ENCODE measurements around the gene PIWIL1. TPM values are rescaled to one million over a fixed set of nuclear protein-coding genes. Genes with fewer than 3 reads are reported as not detected.

PIWIL1 gene
- total and polyA plus RNA-seq, 2 donors from 2014 or later = 0.15 to 0.31 TPM

DNA sequence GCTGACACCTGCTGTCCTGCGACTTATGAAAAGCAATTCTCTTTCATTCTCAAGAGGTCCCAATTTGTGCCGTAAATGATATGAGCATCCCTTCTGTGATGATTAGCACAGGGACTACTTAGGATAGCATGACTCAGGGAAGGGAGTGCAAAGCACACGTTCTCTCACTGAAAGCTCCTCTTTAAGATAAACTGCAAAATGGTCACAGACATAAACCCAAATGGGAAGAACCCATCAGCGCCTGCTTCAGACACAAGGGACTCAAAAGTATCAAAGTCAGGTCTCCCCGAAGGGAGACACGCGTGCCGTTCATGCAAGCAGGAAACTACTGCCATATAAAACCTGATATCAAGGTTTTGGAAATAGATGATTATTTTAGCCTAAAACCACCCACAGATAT is 33.9 kb upstream of the PIWIL1 start:
- intact Hi-C loops (cut with DNase I) = loop anchor here (10.0 kb wide), 1 partner anchor 249 kb away; no protein-coding TSS in a partner anchor
- Histone ChIP-seq H3K4me3 (ENCODE audit: low read length in 3 of 3) (no peak overlapping the region), H3K9me3 (ENCODE audit: control insufficient read depth in 2 of 3, insufficient read depth in 1 of 3, low read length in 3 of 3) (peaks cover 0 to 4% (median 0%) of the 10 kb centered on the region in 3 donors), H3K36me3 (ENCODE audit: control insufficient read depth in 2 of 3, insufficient read depth in 3 of 3, low read length in 3 of 3) (no peaks in the 10 kb centered on the region), H3K9ac (ENCODE audit: low read length in 3 of 3) (no peak overlapping the region), H3K4me1 (ENCODE audit: control insufficient read depth in 2 of 3, insufficient read depth in 2 of 3, low read depth in 1 of 3, low read length in 3 of 3) (peaks cover 0 to 4% (median 0%) of the 10 kb centered on the region in 3 donors), H3K27me3 (ENCODE audit: control insufficient read depth, insufficient read depth, low read length) (no peaks in the 10 kb centered on the region), H3K27ac (ENCODE audit: low read depth in 2 of 2, low read length in 2 of 2) (no peak overlapping the region)
- FAIRE-seq (no peak), DNase-seq (no peak)
- TF ChIP-seq, protein P1, sequence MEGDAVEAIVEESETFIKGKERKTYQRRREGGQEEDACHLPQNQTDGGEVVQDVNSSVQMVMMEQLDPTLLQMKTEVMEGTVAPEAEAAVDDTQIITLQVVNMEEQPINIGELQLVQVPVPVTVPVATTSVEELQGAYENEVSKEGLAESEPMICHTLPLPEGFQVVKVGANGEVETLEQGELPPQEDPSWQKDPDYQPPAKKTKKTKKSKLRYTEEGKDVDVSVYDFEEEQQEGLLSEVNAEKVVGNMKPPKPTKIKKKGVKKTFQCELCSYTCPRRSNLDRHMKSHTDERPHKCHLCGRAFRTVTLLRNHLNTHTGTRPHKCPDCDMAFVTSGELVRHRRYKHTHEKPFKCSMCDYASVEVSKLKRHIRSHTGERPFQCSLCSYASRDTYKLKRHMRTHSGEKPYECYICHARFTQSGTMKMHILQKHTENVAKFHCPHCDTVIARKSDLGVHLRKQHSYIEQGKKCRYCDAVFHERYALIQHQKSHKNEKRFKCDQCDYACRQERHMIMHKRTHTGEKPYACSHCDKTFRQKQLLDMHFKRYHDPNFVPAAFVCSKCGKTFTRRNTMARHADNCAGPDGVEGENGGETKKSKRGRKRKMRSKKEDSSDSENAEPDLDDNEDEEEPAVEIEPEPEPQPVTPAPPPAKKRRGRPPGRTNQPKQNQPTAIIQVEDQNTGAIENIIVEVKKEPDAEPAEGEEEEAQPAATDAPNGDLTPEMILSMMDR (IDR thresholded peaks at IDR 0.05; ENCODE audit: borderline replicate concordance, extremely low read depth, insufficient read depth) = no peak

DNA sequence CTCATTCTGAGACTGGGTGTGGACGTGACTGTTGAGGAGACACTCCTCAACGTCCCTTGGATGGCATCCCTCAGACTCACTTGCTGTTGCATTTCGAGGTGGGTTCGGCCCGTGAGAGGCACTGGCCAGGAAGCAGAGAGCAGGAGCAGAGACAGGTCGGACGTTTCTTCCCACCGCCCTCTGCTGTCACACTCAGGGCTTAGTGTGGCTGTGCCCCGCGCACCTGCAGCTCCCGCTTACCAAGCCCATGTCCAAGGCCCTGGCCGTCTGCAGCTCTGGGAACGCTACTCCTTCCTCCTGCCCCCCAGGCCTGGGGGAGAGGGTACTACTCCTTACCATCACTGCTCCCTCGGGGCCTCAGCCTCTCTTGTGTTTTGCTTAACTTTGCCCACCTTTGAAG is 29.8 kb upstream of the PIWIL1 start:
- FAIRE-seq (no peak), DNase-seq (no peak)
- Histone ChIP-seq H3K27ac (ENCODE audit: low read depth in 2 of 2, low read length in 2 of 2) (no peak overlapping the region), H3K4me3 (ENCODE audit: low read length in 3 of 3) (no peak overlapping the region), H3K36me3 (ENCODE audit: control insufficient read depth in 2 of 3, insufficient read depth in 3 of 3, low read length in 3 of 3) (no peaks in the 10 kb centered on the region), H3K4me1 (ENCODE audit: control insufficient read depth in 2 of 3, insufficient read depth in 2 of 3, low read depth in 1 of 3, low read length in 3 of 3) (no peaks in the 10 kb centered on the region), H3K9me3 (ENCODE audit: control insufficient read depth in 2 of 3, insufficient read depth in 1 of 3, low read length in 3 of 3) (no peaks in the 10 kb centered on the region), H3K27me3 (ENCODE audit: control insufficient read depth, insufficient read depth, low read length) (no peaks in the 10 kb centered on the region), H3K9ac (ENCODE audit: low read length in 3 of 3) (no peak overlapping the region)
- intact Hi-C loops (cut with DNase I) = loop anchor here (10.0 kb wide), 1 partner anchor 253 kb away; no protein-coding TSS in a partner anchor
- TF ChIP-seq, protein P1 (IDR thresholded peaks at IDR 0.05; ENCODE audit: borderline replicate concordance, extremely low read depth, insufficient read depth) = no peak

DNA sequence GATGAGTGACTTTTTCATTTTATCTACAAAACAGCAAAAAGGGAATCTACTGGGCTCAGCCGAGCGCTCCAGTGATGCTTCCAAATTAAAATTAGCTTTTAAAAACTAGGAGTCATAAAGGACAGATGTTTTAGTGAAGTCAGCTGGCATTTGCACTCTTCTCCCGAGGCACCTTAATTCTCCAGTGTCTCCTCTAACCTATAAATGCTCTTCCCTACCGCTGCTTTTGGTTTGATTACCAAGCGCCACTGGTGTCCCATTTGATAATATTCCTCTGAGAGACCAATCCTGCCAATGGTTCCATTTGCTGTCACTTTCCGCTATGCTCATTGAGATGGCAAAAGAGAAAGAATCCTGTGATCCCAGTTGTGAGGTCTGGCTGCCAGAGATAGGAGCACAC is 29.3 kb upstream of the PIWIL1 start:
- Histone ChIP-seq H3K27me3 (ENCODE audit: control insufficient read depth, insufficient read depth, low read length) (no peaks in the 10 kb centered on the region), H3K9me3 (ENCODE audit: control insufficient read depth in 2 of 3, insufficient read depth in 1 of 3, low read length in 3 of 3) (no peaks in the 10 kb centered on the region), H3K36me3 (ENCODE audit: control insufficient read depth in 2 of 3, insufficient read depth in 3 of 3, low read length in 3 of 3) (no peaks in the 10 kb centered on the region), H3K9ac (ENCODE audit: low read length in 3 of 3) (no peak overlapping the region), H3K27ac (ENCODE audit: low read depth in 2 of 2, low read length in 2 of 2) (no peak overlapping the region), H3K4me1 (ENCODE audit: control insufficient read depth in 2 of 3, insufficient read depth in 2 of 3, low read depth in 1 of 3, low read length in 3 of 3) (no peaks in the 10 kb centered on the region), H3K4me3 (ENCODE audit: low read length in 3 of 3) (no peak overlapping the region)
- FAIRE-seq (no peak), DNase-seq (no peak)
- TF ChIP-seq, protein P1 (IDR thresholded peaks at IDR 0.05; ENCODE audit: borderline replicate concordance, extremely low read depth, insufficient read depth) = no peak
- intact Hi-C loops (cut with DNase I) = loop anchor here (10.0 kb wide), 1 partner anchor 254 kb away; no protein-coding TSS in a partner anchor

DNA sequence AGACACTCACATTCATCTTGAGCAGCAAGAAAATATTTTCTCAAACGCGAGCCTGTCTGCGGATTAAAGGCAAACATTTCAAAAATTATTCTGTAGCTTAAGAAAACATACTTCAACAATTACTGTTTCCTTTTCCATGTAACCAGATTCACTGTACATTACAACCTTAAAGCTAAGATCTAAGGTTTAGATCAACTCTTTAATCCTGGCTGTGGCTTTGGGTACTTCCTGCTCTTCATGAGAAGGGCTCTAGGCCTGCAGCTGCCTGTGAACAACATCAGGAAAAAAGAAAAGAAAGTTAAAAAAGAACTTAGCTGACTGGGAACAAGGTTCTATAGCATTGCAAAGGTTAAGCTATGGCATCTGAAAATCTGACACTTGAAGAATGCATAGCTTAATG is 21.4 kb upstream of the PIWIL1 start:
- Histone ChIP-seq H3K27me3 (ENCODE audit: control insufficient read depth, insufficient read depth, low read length) (no peaks in the 10 kb centered on the region), H3K9ac (ENCODE audit: low read length in 3 of 3) (no peak overlapping the region), H3K27ac (ENCODE audit: low read depth in 2 of 2, low read length in 2 of 2) (no peak overlapping the region), H3K9me3 (ENCODE audit: control insufficient read depth in 2 of 3, insufficient read depth in 1 of 3, low read length in 3 of 3) (no peaks in the 10 kb centered on the region), H3K4me3 (ENCODE audit: low read length in 3 of 3) (no peak overlapping the region), H3K36me3 (ENCODE audit: control insufficient read depth in 2 of 3, insufficient read depth in 3 of 3, low read length in 3 of 3) (no peaks in the 10 kb centered on the region), H3K4me1 (ENCODE audit: control insufficient read depth in 2 of 3, insufficient read depth in 2 of 3, low read depth in 1 of 3, low read length in 3 of 3) (no peaks in the 10 kb centered on the region)
- intact Hi-C loops (cut with DNase I) = no loop called here
- DNase-seq = no peak
- FAIRE-seq = no peak
- TF ChIP-seq, protein P1 (IDR thresholded peaks at IDR 0.05; ENCODE audit: borderline replicate concordance, extremely low read depth, insufficient read depth) = no peak
